SIG-M5 treated with dmso at 0.1 percent for 504 hours (cell line): ENCODE results near the gene GTSE1.

ENCODE experiments used
- DNase-seq: peaks from one replicate; lab custom pipeline; 2025; ENCODE audit not compliant: unreplicated experiment; lab: John Stamatoyannopoulos, UW

The GTSE1 gene

DNA sequence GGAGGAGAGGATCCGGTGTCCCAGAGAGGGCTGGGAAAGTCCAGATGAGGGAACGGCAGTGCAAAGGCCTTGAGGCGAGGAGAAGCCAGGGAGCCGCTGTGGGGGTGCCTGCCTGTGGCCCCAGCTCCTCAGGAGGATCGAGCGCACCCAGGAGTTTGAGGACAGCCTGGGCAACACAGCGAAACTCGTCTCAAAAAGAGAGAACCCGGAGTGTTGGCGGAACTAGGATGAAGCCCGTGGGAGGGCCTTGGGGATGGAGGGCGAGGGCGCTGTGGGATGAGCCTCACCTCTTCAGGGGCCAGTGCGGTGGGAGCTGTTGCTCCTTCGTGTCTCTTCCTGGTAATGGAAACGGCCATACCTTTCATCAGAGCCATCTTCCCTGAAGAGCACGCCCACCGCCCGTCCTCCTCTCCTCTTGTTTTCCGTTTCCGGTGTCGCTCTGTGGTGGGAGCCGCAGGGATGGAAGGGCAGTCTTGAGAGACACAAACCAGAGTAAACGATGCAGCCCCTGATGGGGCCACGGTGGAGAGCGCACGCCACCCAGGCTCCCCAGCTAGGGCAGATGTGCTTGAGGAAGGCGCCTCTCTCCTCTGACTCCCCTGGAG, 54.6 kb downstream of the GTSE1 start:
- no peak for DNase-seq

DNA sequence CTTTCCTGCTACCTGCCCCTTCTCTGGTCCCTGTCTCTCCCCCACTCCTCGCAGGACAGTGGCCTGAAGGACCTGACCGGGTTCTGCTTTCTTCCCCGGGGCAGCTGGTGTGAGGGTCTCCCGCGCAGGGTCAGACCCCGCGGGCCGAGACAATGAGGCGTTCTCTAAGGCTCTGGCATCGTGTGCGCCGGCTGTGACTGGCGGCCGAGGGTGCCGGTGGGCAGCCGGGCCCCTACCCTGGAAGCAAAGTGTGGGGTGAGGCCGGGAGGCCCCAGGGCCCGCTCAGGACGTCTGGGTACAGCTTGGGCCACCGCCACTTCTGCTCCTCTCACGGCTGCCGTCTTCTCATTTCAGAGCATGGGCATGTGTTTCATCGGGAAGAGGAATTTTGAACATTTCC, 55.1 kb downstream of the GTSE1 start:
- DNase-seq, result no peak

DNA sequence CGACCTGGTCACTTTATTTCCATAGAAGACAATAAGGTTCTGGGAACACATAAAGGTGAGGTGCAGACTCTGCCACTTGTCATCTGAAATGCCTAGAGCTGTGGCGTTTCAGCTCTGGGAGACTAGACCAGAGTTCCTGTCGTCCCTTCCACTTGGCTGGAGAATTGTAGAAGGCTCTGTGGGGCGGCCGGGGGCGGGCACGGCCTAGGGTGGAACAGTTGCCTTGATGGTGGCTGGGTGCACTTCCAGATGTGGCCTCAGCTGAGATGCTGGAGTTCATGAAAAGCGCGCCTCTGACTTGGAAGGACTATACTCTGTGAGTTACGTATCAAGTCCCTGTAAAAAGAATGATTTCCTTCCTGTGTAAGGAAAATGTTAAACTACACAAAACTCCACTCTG, 55.6 kb downstream of the GTSE1 start:
- DNase-seq, result no peak

DNA sequence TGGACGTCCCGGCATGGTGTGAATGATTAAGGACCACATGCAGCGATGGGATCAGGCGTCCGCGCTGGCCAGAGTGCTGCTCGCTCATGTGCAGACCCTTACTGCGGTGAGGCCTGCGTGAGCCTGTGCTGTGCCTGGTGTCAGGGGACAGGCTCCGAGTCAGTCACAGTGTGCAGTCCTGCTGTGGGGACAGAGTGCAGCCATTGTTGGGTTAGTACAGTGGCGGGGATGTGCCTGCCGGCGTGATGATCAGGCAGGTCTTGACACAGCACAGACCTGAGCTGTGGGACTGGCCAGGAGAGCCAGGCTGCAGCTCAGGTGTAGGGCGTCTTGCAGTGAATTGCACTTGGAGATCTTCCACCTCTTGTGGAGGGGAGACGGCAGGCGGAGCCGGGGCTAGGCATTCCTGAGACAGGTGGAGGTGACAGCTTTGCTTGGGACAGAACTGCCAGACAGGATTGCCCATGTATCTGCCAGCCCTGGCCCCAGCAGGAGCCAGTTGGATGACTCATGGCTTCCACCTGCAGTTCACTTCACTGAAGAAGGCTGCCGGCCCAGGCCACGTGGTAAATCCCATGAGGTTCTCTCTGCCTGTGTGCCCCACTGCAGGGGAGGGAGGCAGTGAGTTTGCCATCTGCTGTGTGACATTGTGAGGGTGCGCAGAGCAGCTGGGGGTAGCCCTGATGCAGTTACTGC, 56.2 kb downstream of the GTSE1 start:
- peak; percentile 23 for DNase-seq

DNA sequence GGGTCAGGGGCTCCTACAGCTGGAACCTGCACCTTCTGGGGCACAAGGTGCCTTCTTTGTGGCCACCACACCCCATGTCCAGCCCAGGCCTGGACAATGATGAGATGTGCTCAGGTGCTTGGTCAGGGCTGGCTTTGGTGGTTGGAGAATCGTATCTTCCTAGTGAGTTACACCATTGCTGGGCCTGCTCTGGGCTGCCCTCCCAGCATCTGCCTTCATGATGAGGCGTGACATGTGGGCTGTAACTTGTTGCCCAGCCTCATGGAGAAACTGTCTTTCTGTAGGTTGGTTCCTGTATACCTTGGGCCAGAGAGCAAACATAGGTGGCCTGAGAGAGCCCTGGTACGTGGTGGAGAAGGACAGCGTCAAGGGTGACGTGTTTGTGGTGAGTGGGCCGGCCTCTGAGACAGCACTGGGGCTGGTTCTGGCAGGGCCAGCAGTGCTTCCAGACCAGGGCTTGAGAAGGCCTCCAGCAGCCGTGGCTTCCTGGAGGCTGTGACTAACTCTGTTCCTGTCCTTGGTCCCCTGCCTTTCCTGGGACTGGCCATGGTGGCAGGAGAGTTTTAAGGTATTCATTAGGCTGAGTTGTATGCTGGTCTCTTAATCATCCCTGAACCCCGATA, 56.9 kb downstream of the GTSE1 start:
- DNase-seq, result no peak

DNA sequence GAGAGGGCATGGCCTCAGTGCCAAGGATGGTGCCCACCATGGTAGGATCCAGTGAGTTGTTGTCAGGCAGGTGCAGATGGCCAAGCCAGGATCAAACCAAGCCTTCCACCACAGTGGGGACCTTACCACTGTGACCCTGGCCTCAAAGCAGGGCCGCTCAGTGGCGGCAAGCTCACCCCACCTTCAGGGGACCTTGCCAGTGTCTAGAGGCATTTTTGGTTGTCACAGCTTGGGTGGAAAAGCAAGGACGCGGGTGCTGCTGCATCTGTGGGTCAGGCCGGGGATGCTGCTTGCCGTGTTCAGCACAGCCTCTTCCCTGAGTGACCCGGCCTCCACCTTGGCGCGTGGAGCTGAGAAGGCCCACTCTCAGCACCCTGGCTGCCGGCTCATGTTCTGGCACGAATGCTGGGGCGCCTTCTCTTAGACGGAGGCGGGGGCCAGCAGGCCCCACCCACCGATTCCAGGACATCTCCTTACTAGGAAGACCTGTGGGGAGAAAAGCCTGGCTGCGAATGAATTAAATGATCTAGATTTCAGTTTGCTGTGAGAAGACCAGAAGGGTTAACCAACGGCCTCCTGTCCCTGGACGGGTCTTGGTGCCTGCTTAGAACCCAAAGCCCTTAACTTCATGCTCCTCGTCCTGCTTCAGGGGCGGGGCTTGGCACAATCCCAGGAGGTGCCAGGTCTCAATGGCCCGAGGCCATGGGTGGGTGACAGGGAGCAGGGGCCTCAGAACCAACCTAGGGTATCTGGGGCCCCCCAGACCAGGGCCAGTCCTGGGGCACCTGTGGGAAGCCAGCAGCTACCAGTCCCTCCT, 57.7 kb downstream of the GTSE1 start:
- DNase-seq, result no peak

DNA sequence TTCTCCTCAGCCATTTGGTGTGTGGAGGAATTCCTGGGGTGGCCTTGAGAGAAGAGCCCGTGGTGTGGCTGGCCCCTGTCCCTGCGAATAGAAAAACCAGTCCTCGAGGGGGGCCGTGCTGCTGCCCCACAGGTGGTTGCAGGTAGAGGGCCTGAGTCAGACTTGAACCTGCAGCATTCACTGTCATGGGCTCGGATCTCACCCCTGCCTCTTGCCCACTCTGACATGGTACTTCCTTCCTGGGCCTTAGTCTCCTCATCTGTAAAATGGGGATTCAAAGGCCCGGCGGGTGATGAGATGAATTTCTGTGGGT, 58.3 kb downstream of the GTSE1 start:
- DNase-seq, result no peak

DNA sequence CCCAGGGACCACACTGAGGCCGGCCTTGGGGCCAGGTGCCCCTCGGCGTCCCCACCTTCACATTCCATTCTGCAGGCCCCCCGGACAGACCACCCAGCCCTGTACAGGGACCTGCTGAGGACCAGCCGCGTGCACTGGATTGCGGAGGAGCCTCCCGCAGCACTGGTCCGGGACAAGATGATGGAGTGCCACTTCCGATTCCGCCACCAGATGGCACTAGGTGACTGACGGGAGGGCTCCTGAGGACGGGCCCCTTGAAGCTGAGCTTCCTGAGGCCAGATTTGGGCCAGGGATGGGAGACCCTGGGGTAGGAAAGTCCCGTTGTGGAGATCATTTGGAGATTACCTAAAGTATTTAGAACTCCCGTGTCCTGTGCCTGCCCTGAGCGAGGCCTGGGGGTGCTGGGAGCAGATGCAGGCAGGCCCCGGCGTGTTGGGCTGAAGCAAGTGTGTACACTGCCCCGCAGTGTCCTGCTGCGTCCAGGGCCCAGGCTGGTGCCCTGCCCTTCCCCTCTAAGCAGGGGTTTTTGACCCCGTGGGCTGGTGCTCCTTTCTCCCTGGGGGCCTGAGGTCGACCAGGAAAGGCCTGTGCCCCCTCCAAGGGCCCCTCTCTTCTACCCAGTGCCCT, 58.8 kb downstream of the GTSE1 start:
- DNase-seq, result peak; percentile 23

DNA sequence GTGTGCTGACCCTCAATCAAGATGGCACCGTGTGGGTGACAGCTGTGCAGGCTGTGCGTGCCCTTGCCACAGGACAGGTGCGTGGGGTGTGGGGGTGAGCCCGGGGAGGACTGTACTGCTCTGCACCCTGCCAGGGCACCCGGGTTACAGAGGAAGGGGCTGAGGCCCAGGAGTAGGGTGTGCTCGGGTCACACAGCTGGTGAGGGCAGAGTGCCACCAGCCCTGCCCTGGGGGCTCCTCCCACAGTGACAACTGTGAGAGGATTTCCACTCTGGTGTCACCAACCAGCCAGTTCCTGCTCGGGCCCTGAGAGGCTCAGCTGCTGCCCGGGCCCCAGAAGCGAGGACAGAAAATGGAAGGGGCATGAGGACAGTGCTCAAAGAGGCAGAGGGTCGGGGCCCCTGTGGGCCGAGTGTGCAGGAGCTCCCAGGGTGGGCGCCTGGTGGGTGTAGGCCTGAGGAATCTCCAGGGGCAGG, 59.4 kb downstream of the GTSE1 start:
- no peak for DNase-seq

DNA sequence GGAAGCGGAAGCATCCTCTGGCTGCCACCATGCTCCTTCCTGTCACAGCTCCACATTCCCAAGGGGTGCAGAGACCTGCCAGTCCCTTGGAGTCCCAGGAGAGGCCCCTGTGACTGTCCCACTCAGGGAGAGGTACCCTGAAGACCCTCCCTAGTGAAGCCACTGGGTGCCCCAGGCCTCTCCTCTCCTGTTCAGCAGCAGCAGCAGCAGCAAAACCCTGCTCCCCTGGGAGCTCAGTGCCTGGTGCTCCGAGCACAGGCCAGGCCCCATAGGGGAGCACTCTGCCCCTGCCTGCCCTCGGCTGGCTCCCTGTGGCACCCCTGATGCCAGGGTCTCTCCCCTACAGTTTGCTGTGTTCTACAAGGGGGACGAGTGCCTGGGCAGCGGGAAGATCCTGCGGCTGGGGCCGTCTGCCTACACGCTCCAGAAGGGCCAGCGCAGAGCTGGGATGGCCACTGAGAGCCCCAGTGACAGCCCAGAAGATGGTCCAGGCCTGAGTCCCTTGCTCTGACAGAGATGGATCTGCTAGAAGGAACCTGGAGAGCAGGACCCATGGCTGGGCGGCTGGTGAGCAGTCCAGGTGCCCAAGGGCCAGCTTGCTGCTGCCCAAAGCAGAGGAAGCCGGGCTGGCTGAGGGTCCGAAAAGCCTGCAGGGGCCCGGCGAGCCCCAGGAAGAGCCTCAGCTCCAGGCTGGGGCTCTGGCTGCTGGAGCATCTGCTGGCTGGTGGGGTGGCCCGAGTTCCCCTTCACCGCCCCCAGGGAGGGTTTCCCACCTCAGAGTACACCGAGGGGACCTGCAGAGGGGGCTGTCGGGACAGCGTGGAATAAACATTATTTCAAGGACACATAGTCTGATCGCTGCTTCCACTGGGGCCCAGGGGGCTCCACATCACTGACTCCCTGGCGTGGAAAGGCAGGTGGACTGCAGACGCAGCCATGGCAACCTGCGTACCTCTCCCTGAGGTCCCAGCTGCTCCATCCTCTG, 60.1 kb downstream of the GTSE1 start:
- DNase-seq, result no peak

DNA sequence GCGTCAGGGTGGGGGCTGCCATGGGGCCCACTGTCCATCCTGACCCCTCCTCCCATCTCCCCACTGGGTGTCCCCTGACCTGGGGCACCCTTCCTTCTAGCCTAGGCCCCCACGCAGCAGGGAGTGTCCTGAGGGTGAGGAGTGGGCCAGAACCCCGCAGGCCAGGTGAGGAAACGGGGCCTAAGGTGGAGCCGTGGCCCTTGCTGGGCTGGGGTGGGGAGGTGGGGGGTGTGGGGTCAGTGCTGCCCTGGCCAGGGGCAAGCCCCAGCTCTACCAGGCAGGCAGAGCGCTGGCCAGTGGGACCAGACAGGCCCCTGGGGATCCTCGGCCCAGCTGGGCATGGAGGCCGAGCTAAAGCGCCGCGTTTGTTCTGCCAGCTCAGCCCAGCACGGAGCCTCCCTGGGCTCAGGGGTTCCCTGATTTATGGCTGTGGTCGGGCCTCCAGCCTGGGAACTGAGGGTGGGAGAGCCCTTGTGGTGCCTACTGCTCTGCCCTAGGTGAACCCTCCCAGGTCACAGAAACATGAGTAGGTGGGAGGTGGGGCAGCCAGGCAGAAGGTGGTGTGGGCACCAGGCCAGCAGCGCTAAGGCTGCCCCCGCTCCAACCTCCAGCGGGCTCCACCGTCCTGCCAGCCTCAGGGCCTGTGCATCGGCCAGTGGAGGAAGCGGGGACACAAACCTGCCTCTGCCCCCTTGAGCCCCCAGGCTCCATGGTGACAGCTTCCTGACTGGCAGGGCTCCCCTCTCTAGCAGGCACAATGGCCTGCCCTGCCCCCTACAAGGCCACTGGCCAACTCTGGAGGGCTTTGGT, 61.2 kb downstream of the GTSE1 start:
- no peak for DNase-seq

DNA sequence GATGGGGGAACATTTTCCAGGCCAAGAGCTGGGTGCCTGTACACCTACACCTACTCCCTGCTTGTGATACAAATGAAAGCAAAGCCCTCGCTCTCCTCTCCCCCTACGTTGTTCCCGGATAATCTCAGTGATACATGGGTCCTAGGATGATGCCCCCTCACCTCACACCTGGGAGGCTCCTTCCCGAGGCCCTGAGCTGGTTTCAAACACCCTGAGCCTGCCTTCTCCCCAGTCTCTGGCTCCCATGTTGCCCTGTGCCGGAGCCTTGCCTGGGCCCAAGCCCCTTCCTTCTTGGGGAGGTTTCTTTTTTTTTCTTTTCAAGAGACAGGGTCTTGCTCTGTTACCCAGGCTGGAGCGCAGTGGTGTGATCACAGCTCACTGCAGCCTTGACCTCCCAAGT, 62.1 kb downstream of the GTSE1 start:
- no peak for DNase-seq

DNA sequence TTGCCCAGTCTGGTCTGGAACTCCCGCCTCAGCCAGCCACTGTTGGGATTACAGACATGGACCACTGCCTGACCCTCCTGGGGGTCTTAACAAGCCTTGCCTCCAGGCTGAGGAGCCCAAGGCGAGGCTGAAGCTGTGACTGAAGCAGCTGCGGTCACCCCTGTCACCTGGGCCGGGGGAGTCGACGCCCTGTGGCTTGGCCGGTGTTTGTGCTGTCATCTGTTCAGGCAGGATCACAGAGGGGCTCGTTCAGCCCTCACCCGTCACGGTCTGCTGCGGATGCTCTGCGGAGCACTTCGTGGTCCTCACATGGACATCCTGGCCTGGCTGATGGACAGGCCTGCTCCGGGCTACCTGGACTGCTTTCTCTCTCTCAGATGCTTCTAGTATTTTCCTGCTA, 62.7 kb downstream of the GTSE1 start:
- no peak for DNase-seq

DNA sequence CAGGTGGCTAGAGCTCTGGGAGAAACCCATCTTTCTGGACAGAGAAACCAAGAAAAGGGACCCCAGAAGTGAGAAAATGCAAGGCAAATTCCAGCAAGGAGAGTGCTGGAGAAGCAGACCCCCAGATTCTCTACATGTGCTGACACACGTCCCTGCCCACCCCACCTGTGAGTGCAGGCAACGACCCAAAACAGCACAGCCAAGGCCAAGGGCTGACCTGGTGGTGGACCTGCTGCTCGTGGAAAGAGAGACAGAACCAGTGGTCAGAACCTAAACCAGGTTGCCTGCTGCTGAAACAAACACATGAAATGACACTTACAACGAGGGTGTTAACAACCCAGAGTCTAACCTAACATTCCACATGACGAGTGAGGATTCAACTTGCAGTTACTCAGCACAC, 63.4 kb downstream of the GTSE1 start:
- no peak for DNase-seq

DNA sequence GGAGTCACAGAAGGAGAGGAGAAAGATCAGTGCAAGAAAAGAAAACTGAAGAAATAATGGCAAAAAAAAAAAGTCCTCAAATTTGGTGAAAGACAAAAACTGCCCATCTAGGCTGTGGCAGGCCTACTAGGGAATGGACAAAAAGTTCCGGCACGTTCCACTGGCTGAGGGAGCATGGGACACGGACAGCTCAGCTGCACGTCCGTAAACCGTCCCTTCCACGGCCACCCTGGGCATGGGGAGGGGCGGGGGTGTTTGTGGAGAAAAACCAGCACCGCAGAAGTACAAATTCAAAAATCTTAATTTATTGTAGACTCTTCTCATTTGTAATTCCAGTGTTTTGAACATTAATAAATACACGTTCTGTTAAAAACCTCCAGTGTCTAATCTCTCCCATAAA, 64.2 kb downstream of the GTSE1 start:
- no peak for DNase-seq

DNA sequence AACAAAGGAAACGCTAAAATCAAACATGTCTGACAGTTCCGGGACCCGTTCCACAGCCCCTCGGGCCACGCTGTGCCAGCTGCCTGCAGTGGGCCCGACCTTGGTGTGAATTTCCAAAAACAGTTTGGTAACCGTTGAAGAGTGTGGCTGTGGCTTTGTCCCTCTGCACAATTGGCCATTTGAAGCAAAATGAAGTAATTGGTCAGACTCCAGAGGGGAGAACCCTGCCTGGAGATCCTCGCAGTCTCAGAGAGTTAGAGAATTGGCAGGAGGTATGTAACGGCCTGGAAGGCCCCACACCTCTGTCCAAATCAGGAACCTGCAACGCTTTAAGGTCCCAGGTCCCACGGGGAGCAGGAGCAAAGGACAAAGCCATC, 65.1 kb downstream of the GTSE1 start:
- DNase-seq, result no peak

DNA sequence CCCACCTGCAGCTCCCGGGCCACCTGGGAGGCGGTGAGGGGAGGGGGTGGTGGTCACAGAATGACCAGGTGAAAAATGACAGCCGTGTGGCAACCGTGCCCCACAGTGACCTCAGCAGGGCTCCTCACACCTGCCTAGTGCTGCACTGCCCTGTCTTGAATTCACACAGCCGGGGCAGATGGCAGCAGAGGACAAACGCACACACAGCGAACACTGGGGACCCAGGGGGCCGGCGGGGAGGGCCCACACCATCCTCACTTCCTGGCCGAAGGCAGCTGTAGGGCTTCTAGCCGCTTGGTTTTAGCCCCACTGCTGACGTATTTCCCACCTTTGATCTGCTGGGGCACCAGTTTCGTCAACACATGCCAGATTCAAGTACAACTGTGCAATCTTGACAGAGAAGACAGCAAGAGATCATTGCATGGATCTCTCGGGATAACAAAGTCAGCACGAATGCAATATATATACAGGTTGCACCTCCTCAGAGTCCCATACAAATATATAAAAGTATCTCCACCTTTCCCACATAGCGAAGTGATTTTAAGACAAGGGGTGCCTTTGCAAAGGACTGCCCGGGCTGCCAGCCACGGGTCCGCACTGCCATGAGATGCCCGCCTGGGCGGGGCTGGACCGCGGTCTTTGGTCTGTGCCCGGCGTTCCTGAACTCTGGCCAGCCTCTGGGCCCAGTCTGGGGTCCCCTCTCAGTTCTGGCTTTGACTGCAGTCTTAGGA, 65.7 kb downstream of the GTSE1 start:
- no peak for DNase-seq

DNA sequence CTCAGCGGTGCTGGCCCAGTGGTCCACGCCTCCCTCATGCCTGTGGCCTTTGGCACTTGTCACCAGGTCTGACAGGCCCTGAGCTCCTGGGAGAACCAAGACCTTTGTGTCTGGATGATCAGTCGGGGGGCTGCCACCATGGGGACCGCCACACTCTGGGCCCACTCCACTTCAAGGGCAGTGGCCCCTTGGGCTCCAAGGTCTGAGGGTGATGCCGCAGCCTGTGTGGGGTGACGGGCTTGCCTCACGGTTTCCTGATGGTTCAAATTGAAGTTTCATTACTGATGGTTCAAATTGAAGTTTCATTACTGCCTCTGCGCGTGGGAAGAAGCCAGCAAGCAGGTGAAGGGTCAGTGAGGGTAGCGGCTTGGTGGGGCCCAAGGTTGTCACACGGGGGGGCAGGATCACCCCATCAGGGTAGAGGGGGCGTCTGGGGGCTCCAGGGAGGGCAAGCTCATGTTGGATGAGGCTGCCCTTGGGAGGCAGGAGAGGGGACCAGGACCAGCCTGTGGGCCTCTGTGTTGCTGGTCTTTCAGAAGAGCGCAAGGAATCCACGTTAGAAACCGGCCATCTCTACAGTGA, 66.4 kb downstream of the GTSE1 start:
- DNase-seq, result no peak
